DMS 273 (cell line): ENCODE data around the gene RIMBP2.
A peak's percentile ranks its signal among the peaks of the same experiment; 100 is the strongest.
"Not testable (repeated sequence)": the region's sequence is repeated elsewhere in the genome, so short reads cannot be mapped to it uniquely, and the experiment has no call there.

Experiments
- DNase-seq: peaks from one replicate; lab custom pipeline; 2025; ENCODE audit not compliant: unreplicated experiment; lab: John Stamatoyannopoulos, UW

The RIMBP2 gene

GRCh38 chr12:130661486-130662255 is 54.4 kb downstream of the RIMBP2 start:
- no peak for DNase-seq

GRCh38 chr12:130661059-130661458 is 55.0 kb downstream of the RIMBP2 start:
- DNase-seq: no peak

- DNase-seq: no peak
Observed at GRCh38 chr12:130658145-130658911, 57.8 kb downstream of the RIMBP2 start.

- DNase-seq: no peak
Observed at GRCh38 chr12:130656411-130656810, 59.7 kb downstream of the RIMBP2 start.

- no peak for DNase-seq
Observed at GRCh38 chr12:130655881-130656280, 60.2 kb downstream of the RIMBP2 start.

GRCh38 chr12:130655010-130655409 is 61.1 kb downstream of the RIMBP2 start:
- no peak for DNase-seq

GRCh38 chr12:130651188-130651959 is 64.7 kb downstream of the RIMBP2 start:
- no peak for DNase-seq

- peak; percentile 48 for DNase-seq
Observed at GRCh38 chr12:130650131-130650530, 66.0 kb downstream of the RIMBP2 start.

GRCh38 chr12:130649101-130650045 is 66.7 kb downstream of the RIMBP2 start:
- DNase-seq: no peak

GRCh38 chr12:130647814-130648213 is 68.3 kb downstream of the RIMBP2 start:
- peak; percentile 18 for DNase-seq

- no peak for DNase-seq
Observed at GRCh38 chr12:130646716-130647370, 69.3 kb downstream of the RIMBP2 start.

- DNase-seq: not testable (repeated sequence)
Observed at GRCh38 chr12:130646191-130646590, 69.9 kb downstream of the RIMBP2 start.

- DNase-seq: no peak
Observed at GRCh38 chr12:130645751-130646150, 70.3 kb downstream of the RIMBP2 start.

GRCh38 chr12:130644566-130644965 is 71.5 kb downstream of the RIMBP2 start:
- no peak for DNase-seq

- DNase-seq: no peak
Observed at GRCh38 chr12:130644146-130644545, 72.0 kb downstream of the RIMBP2 start.

GRCh38 chr12:130642856-130643255 is 73.2 kb downstream of the RIMBP2 start:
- peak; percentile 18 for DNase-seq

GRCh38 chr12:130641533-130642184 is 74.4 kb downstream of the RIMBP2 start:
- DNase-seq: no peak

- no peak for DNase-seq
Observed at GRCh38 chr12:130640901-130641300, 75.2 kb downstream of the RIMBP2 start.

- DNase-seq: no peak
Observed at GRCh38 chr12:130640496-130640895, 75.6 kb downstream of the RIMBP2 start.
